Endodermal cell (in vitro differentiated cells): Measurements from ENCODE around the gene ZNF668. TPM values are rescaled to one million over a fixed set of nuclear protein-coding genes. Genes with fewer than 3 reads are reported as not detected.

Source experiments
- DNase-seq: peaks from one replicate; pipeline ENCODE4 v3.0.0-alpha.2; 2017
- H3K27ac ChIP-seq: 2 replicates; pipeline ENCODE4 v1.5.1; 2013; ENCODE audit warnings: mild to moderate bottlenecking, low read depth, low read length, moderate library complexity
- H3K27me3 ChIP-seq: 2 replicates; pipeline ENCODE4 v1.6.1; 2013; ENCODE audit warnings: mild to moderate bottlenecking, low read length, moderate library complexity; ENCODE audit not compliant: insufficient read depth, control insufficient read depth, poor library complexity, severe bottlenecking
- H3K36me3 ChIP-seq: 2 replicates; pipeline ENCODE4 v1.7.0; 2013; ENCODE audit warnings: mild to moderate bottlenecking, low read length, moderate library complexity; ENCODE audit not compliant: control insufficient read depth, insufficient read depth
- H3K4me1 ChIP-seq: one replicate; pipeline ENCODE4 v1.7.0; 2013; ENCODE audit warnings: low read length; ENCODE audit not compliant: control insufficient read depth, insufficient read depth
- H3K4me3 ChIP-seq: 2 replicates; pipeline ENCODE4 v1.5.1; 2013; ENCODE audit warnings: mild to moderate bottlenecking, low read length, moderate library complexity
- H3K9ac ChIP-seq: 2 replicates; pipeline ENCODE4 v1.6.1; 2013; ENCODE audit warnings: mild to moderate bottlenecking, low read length, moderate library complexity; ENCODE audit not compliant: poor library complexity, severe bottlenecking; ENCODE audit errors: extremely low read depth
- H3K9me3 ChIP-seq: 2 replicates; pipeline ENCODE4 v1.6.1; 2013; ENCODE audit warnings: mild to moderate bottlenecking, low read length, moderate library complexity; ENCODE audit not compliant: control insufficient read depth
- H3K27ac Mint-ChIP-seq: 2 replicates; pipeline ENCODE4 v1.8.0; 2020; ENCODE audit warnings: mixed read lengths
- H3K27me3 Mint-ChIP-seq: 2 replicates; pipeline ENCODE4 v1.8.0; 2021; ENCODE audit warnings: mild to moderate bottlenecking, mixed read lengths; ENCODE audit not compliant: insufficient read depth
- H3K36me3 Mint-ChIP-seq: 2 replicates; pipeline ENCODE4 v1.8.0; 2020; ENCODE audit warnings: low read depth, mixed read lengths
- H3K4me1 Mint-ChIP-seq: 2 replicates; pipeline ENCODE4 v1.8.0; 2020; ENCODE audit warnings: mixed read lengths
- H3K4me3 Mint-ChIP-seq: 2 replicates; pipeline ENCODE4 v1.8.0; 2020; ENCODE audit warnings: mild to moderate bottlenecking, moderate library complexity, mixed read lengths
- H3K9me3 Mint-ChIP-seq: 2 replicates; pipeline ENCODE4 v1.8.0; 2020; ENCODE audit warnings: mild to moderate bottlenecking, mixed read lengths
- WGBS, 2 experiments: methylation state at CpG; one replicate each; pipeline versions ENCODE4 v1.1.5 to v1.1.7; 2013; ENCODE audit warnings: missing lambda C conversion rate in 2 of 2, mixed read lengths in 1 of 2; ENCODE audit not compliant: insufficient coverage in 1 of 2, insufficient read length in 1 of 2; 5-methylcytosine and 5-hydroxymethylcytosine counted together
- total RNA-seq, 2 donors: library from RNA; stranded (reverse); fragmentation: NEBNext Ultra II Directional in 1 of 2; extraction: Animal tissue kit (Norgen Biotek cat#: 25700) in 1 of 2; gene quantifications; 2 replicates in 1 of 2; 3 replicates in 1 of 2; pipeline ENCODE4 v1.2.1, GENCODE V29; 2021
- TF ChIP-seq, protein P1 (sequence below): fragments of 200-600 bp; sonication (generic); conservative IDR thresholded peaks from 2 replicates; pipeline ENCODE4 v1.5.0; 2021; ENCODE audit warnings: antibody characterized with exemption, mild to moderate bottlenecking

ZNF668 gene
- total RNA-seq, 2 donors from 2014 or later, result 11.2 to 12.6 TPM

DNA sequence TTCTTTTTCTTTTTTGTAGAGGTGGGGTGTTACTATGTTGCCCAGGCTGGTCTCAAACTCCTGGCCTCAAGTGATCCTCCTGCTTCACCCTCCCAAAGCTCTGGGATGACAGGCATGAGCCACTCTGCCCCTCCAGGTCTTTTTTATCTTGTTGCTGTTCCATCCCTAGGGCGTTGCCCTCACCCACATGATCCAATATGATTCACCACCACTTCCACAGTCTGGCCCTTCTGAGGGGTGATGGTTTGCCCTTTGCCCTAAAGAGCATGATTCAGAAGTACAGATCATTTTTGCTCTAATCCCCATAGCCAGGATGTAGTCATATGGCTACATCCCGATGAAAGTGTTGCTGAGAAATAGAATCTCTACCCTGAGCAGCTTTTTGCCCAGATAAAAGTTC lies 21.9 kb downstream of the ZNF668 start:
- H3K27ac ChIP-seq, result no peak overlapping the region
- no peak overlapping the region for H3K4me3 Mint-ChIP-seq
- no peaks in the 10 kb centered on the region for H3K27me3 ChIP-seq
- no peak for DNase-seq
- H3K27me3 Mint-ChIP-seq, result peaks cover 6% of the 10 kb centered on the region
- no peaks in the 10 kb centered on the region for H3K36me3 ChIP-seq
- H3K4me1 ChIP-seq, result no peaks in the 10 kb centered on the region
- no peaks in the 10 kb centered on the region for H3K9me3 ChIP-seq
- H3K36me3 Mint-ChIP-seq, result peaks cover 3% of the 10 kb centered on the region
- no peak overlapping the region for H3K4me3 ChIP-seq
- no peak overlapping the region for H3K27ac Mint-ChIP-seq
- peaks cover 3% of the 10 kb centered on the region for H3K4me1 Mint-ChIP-seq
- no peak overlapping the region for H3K9ac ChIP-seq
- H3K9me3 Mint-ChIP-seq, result peaks cover 2% of the 10 kb centered on the region
- 71 to 84% methylated on average over 2 of the region's 2 CpGs for WGBS, 2 experiments
- TF ChIP-seq, protein P1, sequence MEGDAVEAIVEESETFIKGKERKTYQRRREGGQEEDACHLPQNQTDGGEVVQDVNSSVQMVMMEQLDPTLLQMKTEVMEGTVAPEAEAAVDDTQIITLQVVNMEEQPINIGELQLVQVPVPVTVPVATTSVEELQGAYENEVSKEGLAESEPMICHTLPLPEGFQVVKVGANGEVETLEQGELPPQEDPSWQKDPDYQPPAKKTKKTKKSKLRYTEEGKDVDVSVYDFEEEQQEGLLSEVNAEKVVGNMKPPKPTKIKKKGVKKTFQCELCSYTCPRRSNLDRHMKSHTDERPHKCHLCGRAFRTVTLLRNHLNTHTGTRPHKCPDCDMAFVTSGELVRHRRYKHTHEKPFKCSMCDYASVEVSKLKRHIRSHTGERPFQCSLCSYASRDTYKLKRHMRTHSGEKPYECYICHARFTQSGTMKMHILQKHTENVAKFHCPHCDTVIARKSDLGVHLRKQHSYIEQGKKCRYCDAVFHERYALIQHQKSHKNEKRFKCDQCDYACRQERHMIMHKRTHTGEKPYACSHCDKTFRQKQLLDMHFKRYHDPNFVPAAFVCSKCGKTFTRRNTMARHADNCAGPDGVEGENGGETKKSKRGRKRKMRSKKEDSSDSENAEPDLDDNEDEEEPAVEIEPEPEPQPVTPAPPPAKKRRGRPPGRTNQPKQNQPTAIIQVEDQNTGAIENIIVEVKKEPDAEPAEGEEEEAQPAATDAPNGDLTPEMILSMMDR, result no peak

DNA sequence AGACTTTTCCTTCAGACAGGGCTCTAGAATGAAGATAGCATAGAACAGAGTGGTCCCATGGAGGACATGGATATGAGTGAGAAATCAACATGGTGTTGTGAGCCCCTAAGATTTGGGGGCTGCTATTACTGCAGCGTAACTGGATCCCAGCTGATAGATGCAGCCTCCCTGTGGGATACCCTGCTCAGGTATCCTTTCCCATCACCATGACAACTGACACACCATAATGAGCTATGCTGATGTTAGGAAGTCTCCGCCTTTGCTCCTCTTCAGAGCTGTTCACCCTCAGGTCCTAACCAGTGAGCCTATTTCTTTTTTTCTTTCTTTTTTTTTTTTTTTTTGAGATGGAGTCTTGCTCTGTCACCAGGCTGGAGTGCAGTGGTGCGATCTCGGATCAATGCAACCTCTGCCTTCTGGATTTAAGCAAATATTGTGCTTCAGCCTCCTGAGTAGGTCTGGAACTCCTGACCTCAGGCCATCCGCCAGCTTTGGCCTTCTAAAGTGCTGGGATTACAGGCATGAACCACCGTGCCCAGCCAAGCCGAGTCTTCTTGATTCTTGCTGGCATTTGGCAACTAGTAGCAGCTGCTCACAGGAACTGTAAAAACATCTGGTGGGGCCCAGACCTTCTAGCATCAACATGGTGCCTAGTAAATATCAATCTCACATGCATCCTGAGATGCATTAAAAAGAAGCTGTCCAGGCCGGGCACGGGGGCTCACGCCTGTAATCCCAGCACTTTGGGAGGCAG lies 23.6 kb downstream of the ZNF668 start:
- no peak overlapping the region for H3K9ac ChIP-seq
- H3K27me3 ChIP-seq, result no peaks in the 10 kb centered on the region
- H3K36me3 ChIP-seq, result no peaks in the 10 kb centered on the region
- WGBS, 2 experiments, result 89 to 96% methylated on average over 8 to 10 of the region's 10 CpGs
- H3K4me1 Mint-ChIP-seq, result no peaks in the 10 kb centered on the region
- TF ChIP-seq, protein P1, result no peak
- peaks cover 8% of the 10 kb centered on the region for H3K27me3 Mint-ChIP-seq
- no peaks in the 10 kb centered on the region for H3K4me1 ChIP-seq
- DNase-seq, result no peak
- no peaks in the 10 kb centered on the region for H3K9me3 ChIP-seq
- H3K9me3 Mint-ChIP-seq, result peaks cover 2% of the 10 kb centered on the region
- H3K36me3 Mint-ChIP-seq, result no peaks in the 10 kb centered on the region
- no peak overlapping the region for H3K4me3 ChIP-seq
- no peak overlapping the region for H3K27ac ChIP-seq
- H3K4me3 Mint-ChIP-seq, result no peak overlapping the region
- no peak overlapping the region for H3K27ac Mint-ChIP-seq

DNA sequence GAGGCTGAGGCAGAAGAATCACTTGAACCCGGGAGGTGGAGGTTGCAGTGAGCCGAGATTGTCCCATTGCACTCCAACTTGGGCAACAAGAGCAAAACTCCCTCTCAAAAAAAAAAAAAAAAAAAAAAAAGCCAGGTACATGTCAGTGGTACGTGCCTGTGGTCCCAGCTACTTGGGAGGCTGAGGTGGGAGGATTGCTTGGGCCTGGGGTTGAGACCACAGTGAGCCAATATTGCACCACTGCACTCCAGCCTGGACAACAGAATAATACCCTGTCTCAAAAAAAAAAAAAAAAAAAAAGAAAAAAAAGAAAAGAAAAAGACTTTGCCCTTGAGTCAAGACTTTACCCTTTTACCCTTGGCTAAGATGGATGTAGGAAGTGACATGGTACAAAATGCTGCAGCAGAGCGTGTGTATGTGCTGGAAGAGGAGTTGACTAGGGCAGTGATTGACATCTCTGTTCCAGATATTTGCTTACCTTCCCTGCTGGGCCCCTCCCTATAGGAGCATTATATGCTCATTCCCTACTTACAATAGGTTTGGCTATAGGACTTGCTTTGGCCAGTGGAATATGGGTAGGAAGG lies 30.1 kb downstream of the ZNF668 start:
- H3K27ac ChIP-seq, result no peak overlapping the region
- H3K9me3 ChIP-seq, result no peaks in the 10 kb centered on the region
- TF ChIP-seq, protein P1, result no peak
- H3K27me3 ChIP-seq, result no peaks in the 10 kb centered on the region
- H3K4me3 Mint-ChIP-seq, result no peak overlapping the region
- WGBS, 2 experiments, result 85% methylated on average over 2 of the region's 4 CpGs; no CpG with 5 or more reads in 1 of the 2 experiments
- H3K4me1 ChIP-seq, result no peaks in the 10 kb centered on the region
- peaks cover 2% of the 10 kb centered on the region for H3K27me3 Mint-ChIP-seq
- no peaks in the 10 kb centered on the region for H3K9me3 Mint-ChIP-seq
- H3K4me1 Mint-ChIP-seq, result no peaks in the 10 kb centered on the region
- no peak for DNase-seq
- H3K9ac ChIP-seq, result no peak overlapping the region
- H3K36me3 Mint-ChIP-seq, result peaks cover 11% of the 10 kb centered on the region
- H3K4me3 ChIP-seq, result no peak overlapping the region
- H3K36me3 ChIP-seq, result peaks cover 8% of the 10 kb centered on the region
- H3K27ac Mint-ChIP-seq, result no peak overlapping the region
